Astrocyte of the spinal cord (primary cell): ENCODE measurements around the gene TUT4.
"Not testable (repeated sequence)": the region's sequence is repeated elsewhere in the genome, so short reads cannot be mapped to it uniquely, and the experiment has no call there.

Source experiments
- DNase-seq: peaks from one replicate; pipeline ENCODE4 v3.0.0; 2011; ENCODE audit warnings: low read depth, low spot score
- H3K4me3 ChIP-seq: 2 replicates; pipeline ENCODE4 v1.5.1; 2011; ENCODE audit warnings: low read depth, mild to moderate bottlenecking, low read length, moderate library complexity
- in situ Hi-C: cut with HindIII; loops from 2 replicates; pipeline ENCODE4 v1.10.0; 2017; ENCODE audit warnings: low sequenced_read_pairs
- TF ChIP-seq, protein P1 (sequence below): IDR thresholded peaks from 2 replicates; pipeline ENCODE4 v1.5.1; 2012; ENCODE audit warnings: low read depth, mild to moderate bottlenecking, low read length, inconsistent platforms

TUT4 gene

GRCh38 chr1:52588027-52588426 lies 35.1 kb upstream of the TUT4 start:
- TF ChIP-seq, protein P1, sequence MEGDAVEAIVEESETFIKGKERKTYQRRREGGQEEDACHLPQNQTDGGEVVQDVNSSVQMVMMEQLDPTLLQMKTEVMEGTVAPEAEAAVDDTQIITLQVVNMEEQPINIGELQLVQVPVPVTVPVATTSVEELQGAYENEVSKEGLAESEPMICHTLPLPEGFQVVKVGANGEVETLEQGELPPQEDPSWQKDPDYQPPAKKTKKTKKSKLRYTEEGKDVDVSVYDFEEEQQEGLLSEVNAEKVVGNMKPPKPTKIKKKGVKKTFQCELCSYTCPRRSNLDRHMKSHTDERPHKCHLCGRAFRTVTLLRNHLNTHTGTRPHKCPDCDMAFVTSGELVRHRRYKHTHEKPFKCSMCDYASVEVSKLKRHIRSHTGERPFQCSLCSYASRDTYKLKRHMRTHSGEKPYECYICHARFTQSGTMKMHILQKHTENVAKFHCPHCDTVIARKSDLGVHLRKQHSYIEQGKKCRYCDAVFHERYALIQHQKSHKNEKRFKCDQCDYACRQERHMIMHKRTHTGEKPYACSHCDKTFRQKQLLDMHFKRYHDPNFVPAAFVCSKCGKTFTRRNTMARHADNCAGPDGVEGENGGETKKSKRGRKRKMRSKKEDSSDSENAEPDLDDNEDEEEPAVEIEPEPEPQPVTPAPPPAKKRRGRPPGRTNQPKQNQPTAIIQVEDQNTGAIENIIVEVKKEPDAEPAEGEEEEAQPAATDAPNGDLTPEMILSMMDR = no peak
- H3K4me3 ChIP-seq = no peak overlapping the region
- no peak for DNase-seq
- in situ Hi-C loops = no loop called here

DNA sequence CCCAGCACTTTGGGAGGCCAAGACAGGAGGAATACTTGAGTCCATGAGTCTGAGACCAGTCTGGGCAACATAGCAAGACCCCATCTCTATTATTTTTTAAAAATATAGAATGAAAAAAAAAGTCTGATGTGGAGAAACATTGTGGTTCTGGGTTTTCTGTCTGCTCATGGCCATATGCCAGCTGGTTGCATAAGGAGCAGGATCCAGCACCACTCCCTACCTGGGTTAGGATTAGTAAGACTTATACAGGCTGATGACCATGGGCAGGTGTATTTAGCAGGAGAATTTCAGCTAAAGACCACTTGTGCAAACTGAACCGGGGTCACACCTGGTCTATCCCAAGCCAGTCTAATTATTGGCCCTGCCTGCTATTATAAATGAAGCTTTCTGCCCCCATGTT lies 32.6 kb upstream of the TUT4 start:
- TF ChIP-seq, protein P1 = no peak
- in situ Hi-C loops = no loop called here
- no peak overlapping the region for H3K4me3 ChIP-seq
- DNase-seq = no peak

DNA sequence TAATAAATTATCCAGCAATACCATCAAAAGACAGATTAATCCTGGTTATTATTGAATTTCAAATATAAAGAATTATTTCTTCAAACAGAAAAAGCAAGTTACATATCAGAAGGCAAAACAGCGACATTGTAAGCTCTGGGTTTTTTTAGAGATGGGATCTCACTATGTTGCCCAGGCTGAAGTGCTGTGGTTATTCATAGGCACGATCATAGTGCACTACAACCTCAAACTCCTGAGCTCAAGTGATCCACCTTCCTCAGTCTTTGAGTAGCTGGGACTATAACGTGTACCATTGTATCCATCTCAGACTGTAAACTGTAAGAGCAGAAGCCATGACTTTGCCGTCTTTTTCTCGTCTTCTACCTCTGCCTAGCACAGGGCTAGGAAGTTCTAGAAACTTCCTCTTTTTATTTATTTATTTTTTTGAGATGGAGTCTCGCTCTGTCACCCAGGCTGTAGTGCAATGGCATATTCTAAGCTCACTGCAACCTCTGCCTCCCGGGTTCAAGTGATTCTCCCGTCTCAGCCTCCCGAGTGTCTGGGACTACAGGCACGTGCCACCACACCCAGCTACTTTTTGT lies 29.3 kb upstream of the TUT4 start:
- in situ Hi-C loops = no loop called here
- no peak overlapping the region for H3K4me3 ChIP-seq
- TF ChIP-seq, protein P1 = no peak
- no peak for DNase-seq

DNA sequence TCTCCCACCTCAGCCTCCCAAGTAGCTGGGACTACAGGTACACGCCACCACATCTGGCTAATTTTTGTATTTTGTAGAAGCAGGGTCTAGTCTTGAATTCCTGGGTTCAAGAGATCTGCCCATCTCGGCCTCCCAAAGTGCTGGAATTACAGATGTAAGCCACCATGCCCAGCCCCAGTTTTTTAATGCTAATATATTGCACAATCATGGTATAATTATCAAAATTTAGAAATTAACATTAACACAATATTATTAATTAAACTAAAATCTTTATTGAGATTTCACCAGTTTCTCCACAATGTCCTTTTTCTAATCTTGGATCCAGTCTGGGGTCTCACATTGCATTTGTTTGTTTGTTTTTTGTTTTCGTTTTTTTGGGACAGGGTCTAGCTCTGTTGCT lies 27.4 kb upstream of the TUT4 start:
- no peak overlapping the region for H3K4me3 ChIP-seq
- TF ChIP-seq, protein P1 = no peak
- DNase-seq = no peak
- in situ Hi-C loops = no loop called here

DNA sequence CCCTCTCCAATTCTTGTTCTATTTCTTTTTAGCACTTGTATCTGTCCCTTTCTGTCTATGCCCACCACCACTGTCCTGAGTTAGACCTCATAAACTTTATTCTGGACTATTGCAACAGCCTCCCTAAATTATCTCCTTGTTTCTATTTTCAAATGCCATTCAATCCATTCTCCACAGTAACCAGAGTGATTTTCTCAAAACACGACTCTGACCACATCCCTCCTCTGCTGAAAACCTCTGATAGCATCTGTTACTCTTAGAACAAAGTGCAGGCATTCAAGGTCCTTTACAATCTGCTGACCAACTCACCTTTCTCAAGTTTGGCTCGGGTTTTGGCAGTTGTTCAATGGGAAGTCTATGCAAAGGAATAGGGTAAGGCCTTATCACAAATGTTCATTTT lies 26.5 kb upstream of the TUT4 start:
- TF ChIP-seq, protein P1 = no peak
- in situ Hi-C loops = no loop called here
- DNase-seq = no peak
- H3K4me3 ChIP-seq = no peak overlapping the region

DNA sequence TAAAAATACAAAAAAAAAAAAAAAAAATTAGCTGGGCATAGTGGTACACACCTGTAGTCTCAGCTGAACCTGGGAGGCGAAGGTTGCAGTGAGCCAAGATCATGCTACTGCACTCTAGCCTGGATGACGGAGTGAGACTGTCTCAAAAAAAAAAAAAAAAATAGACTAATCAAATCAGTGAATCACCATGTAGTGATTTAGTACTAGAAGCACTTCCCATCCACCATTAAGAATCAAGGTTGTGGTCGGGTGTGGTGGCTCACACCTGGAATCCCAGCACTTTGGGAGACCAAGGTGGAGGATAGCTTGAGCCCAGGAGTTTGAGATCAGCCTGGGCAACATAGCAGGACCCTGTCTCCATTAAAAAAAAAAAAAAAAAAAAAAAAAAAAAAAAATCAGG lies 25.2 kb upstream of the TUT4 start:
- in situ Hi-C loops, DNase-seq, H3K4me3 ChIP-seq: not testable (repeated sequence)

DNA sequence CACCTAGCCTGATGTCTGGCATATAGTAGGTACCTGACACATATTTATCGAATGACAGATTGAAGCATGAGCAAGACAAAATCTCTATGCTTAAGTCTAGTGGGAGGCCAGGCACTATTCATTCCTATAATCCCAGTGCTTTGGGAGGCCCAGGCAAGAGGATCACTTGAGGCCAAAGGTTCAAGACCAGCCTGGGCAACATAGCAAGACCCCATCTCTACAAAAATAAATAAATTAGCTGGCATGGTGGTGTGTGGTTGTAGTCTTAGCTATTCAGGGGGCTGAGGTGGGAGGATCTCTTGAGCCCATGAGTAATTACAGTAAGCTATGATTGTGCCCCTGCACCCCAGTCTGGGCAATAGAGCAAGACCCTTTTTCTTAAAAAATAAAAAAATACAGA lies 23.2 kb upstream of the TUT4 start:
- in situ Hi-C loops = no loop called here
- no peak for DNase-seq
- TF ChIP-seq, protein P1 = no peak
- H3K4me3 ChIP-seq = no peak overlapping the region
